HG02642 (cell line): ENCODE measurements around the gene VWA3B.
"Not testable (repeated sequence)": the region's sequence is repeated elsewhere in the genome, so short reads cannot be mapped to it uniquely, and the experiment has no call there.

ENCODE experiments used
- ATAC-seq: cut with Tn5 transposase; IDR thresholded peaks from one replicate; pipeline ENCODE4 v1.9.1; 2021; ENCODE audit warnings: mild to moderate bottlenecking; ENCODE audit not compliant: unreplicated experiment, poor library complexity

The VWA3B gene

GRCh38 chr2:98087447-98088020 is 567 bp downstream of the VWA3B start:
- no peak for ATAC-seq

GRCh38 chr2:98088261-98088660 is 1.3 kb downstream of the VWA3B start:
- no peak for ATAC-seq

GRCh38 chr2:98089941-98090340 is 3.0 kb downstream of the VWA3B start:
- no peak for ATAC-seq

- no peak for ATAC-seq
Measured at GRCh38 chr2:98090951-98091350, 4.0 kb downstream of the VWA3B start.

GRCh38 chr2:98091738-98092137 is 4.8 kb downstream of the VWA3B start:
- no peak for ATAC-seq

DNA sequence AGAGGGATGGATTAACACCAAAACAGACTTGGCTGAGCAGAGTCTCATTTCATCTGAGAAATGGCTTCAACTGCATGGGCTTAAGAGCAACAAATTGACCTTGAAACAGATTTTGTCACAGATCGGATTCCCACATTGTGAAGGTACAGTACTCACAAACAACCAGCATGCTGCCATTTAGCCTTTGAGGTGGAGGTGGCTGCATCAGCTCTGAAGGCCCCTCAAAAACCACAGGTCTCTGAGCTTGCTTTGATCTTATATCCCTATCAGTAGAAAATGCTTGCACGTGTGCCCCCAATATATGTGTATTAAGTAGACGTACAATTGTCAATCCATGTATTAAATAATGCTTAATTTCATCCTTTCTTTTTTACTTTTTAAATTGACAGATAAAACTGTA is 6.2 kb downstream of the VWA3B start:
- ATAC-seq = no peak

GRCh38 chr2:98093611-98094010 is 6.6 kb downstream of the VWA3B start:
- ATAC-seq = no peak

- ATAC-seq = no peak
Measured at GRCh38 chr2:98099939-98100743, 13.2 kb downstream of the VWA3B start.

DNA sequence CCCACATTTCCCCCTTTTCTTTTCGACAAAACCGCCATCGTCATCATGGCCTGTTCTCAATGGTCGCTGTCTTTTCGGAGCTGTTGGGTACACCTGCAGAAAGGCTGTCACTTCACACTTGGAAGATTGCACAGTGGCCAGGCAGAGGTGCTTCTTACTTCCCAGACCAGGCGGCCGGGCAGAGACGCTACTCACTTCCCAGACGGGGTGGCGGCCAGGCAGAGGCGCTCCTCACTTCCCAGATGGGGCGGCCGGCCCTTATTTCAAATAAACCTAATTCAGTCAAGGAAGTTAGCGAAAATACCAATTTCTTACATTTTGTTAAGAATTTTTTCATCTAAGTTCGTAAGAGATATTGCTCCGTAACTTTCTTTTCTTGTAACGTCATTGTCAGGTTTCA is 15.3 kb downstream of the VWA3B start:
- not testable (repeated sequence) for ATAC-seq

DNA sequence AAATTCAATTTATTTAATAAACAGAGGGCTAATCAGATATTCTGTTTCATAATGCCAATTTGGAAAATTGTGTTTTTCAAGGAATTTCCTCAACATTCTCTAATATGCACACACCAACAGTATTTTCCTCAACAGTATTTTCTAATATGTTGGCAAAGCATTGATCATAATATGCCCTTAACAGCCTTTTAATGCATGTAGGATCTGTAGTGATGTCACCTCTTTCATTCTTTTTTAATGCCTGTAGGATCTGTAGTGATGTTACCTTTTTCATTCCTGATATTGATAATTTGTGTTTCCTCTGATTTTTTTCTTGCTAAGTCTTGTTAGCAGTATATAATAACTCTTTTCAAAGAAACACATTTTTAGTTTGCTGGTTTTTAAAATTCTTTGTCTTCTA is 15.9 kb downstream of the VWA3B start:
- ATAC-seq = no peak

GRCh38 chr2:98108110-98108509 is 21.1 kb downstream of the VWA3B start:
- ATAC-seq = no peak

DNA sequence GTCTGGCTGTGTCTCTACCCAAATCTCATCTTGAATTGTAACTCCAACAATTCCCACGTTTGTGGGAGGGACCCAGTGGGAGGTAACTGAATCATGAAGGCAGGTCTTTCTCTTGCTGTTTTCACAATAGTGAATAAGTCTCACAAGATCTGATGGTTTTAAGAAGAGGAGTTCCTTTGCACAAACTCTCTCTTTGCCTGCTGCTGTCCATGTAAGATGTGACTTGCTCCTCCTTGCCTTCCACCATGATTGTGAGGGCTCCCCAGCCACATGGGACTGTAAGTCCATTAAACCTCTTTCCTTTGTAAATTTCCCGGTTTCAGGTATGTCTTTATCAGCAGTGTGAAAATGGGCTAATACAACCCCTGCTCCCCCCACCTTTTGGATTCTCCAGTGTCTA is 23.8 kb downstream of the VWA3B start:
- ATAC-seq = no peak

GRCh38 chr2:98114643-98115330 is 27.8 kb downstream of the VWA3B start:
- ATAC-seq = no peak

DNA sequence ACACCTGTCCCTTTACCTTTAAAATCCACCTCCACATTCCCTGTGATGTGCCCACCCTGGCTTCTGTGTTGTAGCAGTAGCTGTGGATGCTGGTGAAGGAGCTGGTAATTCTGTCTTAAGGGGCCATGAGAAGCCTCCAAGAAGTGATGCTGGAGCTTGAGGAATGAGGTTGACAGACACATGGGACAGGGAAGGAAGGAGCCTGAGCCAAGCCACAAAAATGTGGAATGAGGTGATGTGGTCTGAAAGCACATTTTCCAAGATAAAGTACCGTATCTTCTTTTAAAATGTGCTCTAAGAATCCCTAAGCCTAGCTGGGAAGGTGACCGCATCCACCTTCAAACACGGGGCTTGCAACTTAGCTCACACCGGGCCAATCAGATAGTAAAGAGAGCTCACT is 31.2 kb downstream of the VWA3B start:
- no peak for ATAC-seq

DNA sequence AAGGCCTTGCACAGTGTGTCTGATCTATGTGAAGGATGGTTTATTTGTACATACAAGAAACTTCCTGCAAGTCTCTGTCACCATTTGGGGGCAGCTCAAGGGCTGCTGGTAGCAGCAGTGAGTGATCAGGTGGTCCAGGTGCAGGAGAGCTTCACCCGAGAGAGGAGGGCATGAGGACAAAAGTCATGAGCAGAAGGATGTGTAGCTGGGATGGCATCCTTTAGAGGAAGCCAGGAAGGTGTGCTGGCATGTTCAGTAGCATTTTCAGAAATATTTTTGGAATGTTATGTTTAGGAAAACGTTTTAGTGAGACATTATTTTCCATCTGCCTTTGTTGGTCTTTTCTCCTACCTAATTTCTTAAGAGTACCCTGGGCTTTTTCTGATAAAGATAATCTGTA is 31.9 kb downstream of the VWA3B start:
- no peak for ATAC-seq

DNA sequence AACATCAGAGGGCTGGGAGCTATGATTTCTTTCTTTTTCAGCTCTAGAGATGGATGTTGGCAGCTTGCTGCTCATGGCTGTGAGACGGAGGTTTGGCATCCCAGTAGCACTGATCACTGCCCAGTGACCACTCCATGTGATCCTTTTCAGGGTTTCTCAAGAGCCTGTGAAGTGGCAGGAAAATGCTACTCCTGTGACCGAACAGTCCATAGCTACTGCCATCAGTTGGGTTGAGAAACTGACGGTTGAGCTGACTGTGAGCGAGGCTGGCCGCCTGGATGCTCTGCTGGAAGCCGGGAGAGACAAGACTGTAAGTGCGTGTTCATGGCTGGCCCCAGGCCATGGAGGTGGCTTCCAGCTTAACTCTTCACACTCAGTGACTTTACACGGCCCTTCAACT is 34.2 kb downstream of the VWA3B start:
- no peak for ATAC-seq

GRCh38 chr2:98122524-98122923 is 35.6 kb downstream of the VWA3B start:
- no peak for ATAC-seq

DNA sequence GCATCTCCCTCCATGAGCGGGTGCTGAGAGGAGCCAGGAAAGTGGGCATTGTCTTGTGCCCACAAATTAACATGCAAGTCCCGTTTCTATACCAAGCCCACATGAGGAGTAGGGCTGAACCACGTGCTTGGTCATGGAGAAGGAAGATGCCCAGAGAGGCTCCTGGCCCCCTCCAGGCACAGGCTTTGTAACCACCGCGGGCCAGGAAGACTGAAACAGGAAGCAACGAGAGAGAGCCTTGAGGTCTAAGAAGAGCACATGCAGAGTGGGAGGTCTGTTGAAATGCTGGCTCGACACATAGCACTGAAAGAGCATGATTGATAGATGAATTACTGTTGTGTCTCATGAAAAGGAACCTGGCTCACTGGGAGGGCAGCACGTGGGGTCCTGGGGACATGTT is 36.3 kb downstream of the VWA3B start:
- ATAC-seq = no peak

DNA sequence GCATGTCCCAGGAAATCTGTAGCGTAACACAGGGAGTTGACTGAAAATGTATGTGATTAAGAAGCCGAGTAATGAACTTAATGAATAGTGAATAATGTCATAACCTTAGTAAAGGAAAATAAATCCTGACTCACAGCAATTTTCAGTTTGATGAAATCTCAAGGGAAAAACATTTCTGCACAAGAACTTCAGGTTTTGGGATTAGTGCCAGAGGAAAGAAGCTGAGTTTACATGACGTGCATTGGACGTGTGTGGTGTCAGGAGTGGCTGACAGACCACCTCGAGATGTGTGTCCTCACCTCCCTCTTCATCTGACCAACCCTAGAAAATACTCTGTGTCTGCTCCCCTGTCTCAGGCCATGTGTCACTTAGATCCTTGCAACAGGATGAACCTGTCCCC is 39.1 kb downstream of the VWA3B start:
- no peak for ATAC-seq

GRCh38 chr2:98127229-98127989 is 40.4 kb downstream of the VWA3B start:
- no peak for ATAC-seq

GRCh38 chr2:98128556-98129109 is 41.7 kb downstream of the VWA3B start:
- no peak for ATAC-seq
